Stomach smooth muscle (tissue), 2 donors: ENCODE results near the gene ABCG2.
A peak's percentile ranks its signal among the peaks of the same experiment; 100 is the strongest.

Source experiments
- H3K27ac ChIP-seq: one replicate; pipeline ENCODE4 v1.7.0; 2013; ENCODE audit warnings: mild to moderate bottlenecking, low read length, inconsistent platforms
- H3K27me3 ChIP-seq, 2 donors: one replicate each; pipeline ENCODE4 v1.7.0; 2013; ENCODE audit warnings: low read length in 2 of 2; ENCODE audit not compliant: insufficient read depth in 2 of 2, control insufficient read depth in 1 of 2
- H3K36me3 ChIP-seq, 2 donors: one replicate each; pipeline ENCODE4 v1.7.0; 2013; ENCODE audit warnings: low read length in 2 of 2; ENCODE audit not compliant: control insufficient read depth in 2 of 2, insufficient read depth in 2 of 2
- H3K4me1 ChIP-seq: one replicate; pipeline ENCODE4 v1.7.0; 2013; ENCODE audit warnings: low read length; ENCODE audit not compliant: control insufficient read depth, insufficient read depth
- H3K4me3 ChIP-seq, 2 donors: one replicate each; pipeline ENCODE4 v1.7.0; 2013; ENCODE audit warnings: low read length in 2 of 2
- H3K9ac ChIP-seq, 2 donors: one replicate each; pipeline ENCODE4 v1.7.0; 2013; ENCODE audit warnings: low read length in 2 of 2, mild to moderate bottlenecking in 1 of 2
- H3K9me3 ChIP-seq, 2 donors: one replicate each; pipeline ENCODE4 v1.7.0; 2013; ENCODE audit warnings: low read length in 2 of 2; ENCODE audit not compliant: control insufficient read depth in 2 of 2
- donor health status: healthy.
- donor health status: Pancreatic carcinoma.

The ABCG2 gene

GRCh38 chr4:88189881-88190585 lies 31.6 kb upstream of the ABCG2 start:
- H3K27me3 ChIP-seq, result no peaks in the 10 kb centered on the region
- H3K36me3 ChIP-seq, result no peaks in the 10 kb centered on the region
- H3K4me3 ChIP-seq, result no peak overlapping the region
- no peak overlapping the region for H3K9ac ChIP-seq
- H3K27ac ChIP-seq, result no peak overlapping the region
- H3K9me3 ChIP-seq, result no peaks in the 10 kb centered on the region
- H3K4me1 ChIP-seq, result no peaks in the 10 kb centered on the region

GRCh38 chr4:88189418-88189738 lies 30.9 kb upstream of the ABCG2 start:
- Histone ChIP-seq H3K27me3 (no peaks in the 10 kb centered on the region), H3K4me1 (no peaks in the 10 kb centered on the region), H3K4me3 (no peak overlapping the region), H3K9ac (no peak overlapping the region), H3K36me3 (no peaks in the 10 kb centered on the region), H3K27ac (no peak overlapping the region), H3K9me3 (no peaks in the 10 kb centered on the region)

GRCh38 chr4:88188738-88189417 lies 30.4 kb upstream of the ABCG2 start:
- no peaks in the 10 kb centered on the region for H3K4me1 ChIP-seq
- H3K4me3 ChIP-seq, result no peak overlapping the region
- H3K27ac ChIP-seq, result no peak overlapping the region
- no peaks in the 10 kb centered on the region for H3K9me3 ChIP-seq
- H3K9ac ChIP-seq, result no peak overlapping the region
- no peaks in the 10 kb centered on the region for H3K36me3 ChIP-seq
- no peaks in the 10 kb centered on the region for H3K27me3 ChIP-seq

- Histone ChIP-seq H3K27me3 (no peaks in the 10 kb centered on the region), H3K27ac (no peak overlapping the region), H3K36me3 (no peaks in the 10 kb centered on the region), H3K4me1 (no peaks in the 10 kb centered on the region), H3K4me3 (no peak overlapping the region), H3K9ac (no peak overlapping the region), H3K9me3 (no peaks in the 10 kb centered on the region)
Measured at GRCh38 chr4:88187766-88188165, 29.3 kb upstream of the ABCG2 start.

- Histone ChIP-seq H3K4me1 (no peaks in the 10 kb centered on the region), H3K9ac (no peak overlapping the region), H3K9me3 (no peaks in the 10 kb centered on the region), H3K27ac (no peak overlapping the region), H3K36me3 (no peaks in the 10 kb centered on the region), H3K27me3 (no peaks in the 10 kb centered on the region), H3K4me3 (no peak overlapping the region)
Measured at GRCh38 chr4:88185906-88186305, 27.5 kb upstream of the ABCG2 start.

- H3K9me3 ChIP-seq, result no peaks in the 10 kb centered on the region
Measured at GRCh38 chr4:88179261-88179660, 20.8 kb upstream of the ABCG2 start.

GRCh38 chr4:88178626-88179231 lies 20.3 kb upstream of the ABCG2 start:
- Histone ChIP-seq H3K36me3 (no peaks in the 10 kb centered on the region), H3K4me1 (no peaks in the 10 kb centered on the region), H3K4me3 (no peak overlapping the region), H3K9ac (no peak overlapping the region), H3K27ac (no peak overlapping the region), H3K9me3 (no peaks in the 10 kb centered on the region), H3K27me3 (no peaks in the 10 kb centered on the region)

More at GRCh38 chr4:88179261-88179660, 20.8 kb upstream of the ABCG2 start:
- Histone ChIP-seq H3K9ac (no peak overlapping the region), H3K27ac (no peak overlapping the region), H3K36me3 (no peaks in the 10 kb centered on the region), H3K4me1 (no peaks in the 10 kb centered on the region), H3K27me3 (no peaks in the 10 kb centered on the region), H3K4me3 (no peak overlapping the region)

GRCh38 chr4:88177983-88178625 lies 19.7 kb upstream of the ABCG2 start:
- H3K9me3 ChIP-seq, result no peaks in the 10 kb centered on the region
- H3K27me3 ChIP-seq, result no peaks in the 10 kb centered on the region
- H3K9ac ChIP-seq, result no peak overlapping the region
- no peaks in the 10 kb centered on the region for H3K4me1 ChIP-seq
- no peak overlapping the region for H3K27ac ChIP-seq
- no peaks in the 10 kb centered on the region for H3K36me3 ChIP-seq
- peak overlapping the region in 1 of 2 donors; percentile 11 for H3K4me3 ChIP-seq

GRCh38 chr4:88172987-88173386 lies 14.5 kb upstream of the ABCG2 start:
- no peak overlapping the region for H3K27ac ChIP-seq
- H3K36me3 ChIP-seq, result no peaks in the 10 kb centered on the region
- H3K9me3 ChIP-seq, result no peaks in the 10 kb centered on the region
- H3K4me1 ChIP-seq, result no peaks in the 10 kb centered on the region
- H3K27me3 ChIP-seq, result no peaks in the 10 kb centered on the region
- no peak overlapping the region for H3K9ac ChIP-seq
- no peak overlapping the region for H3K4me3 ChIP-seq

GRCh38 chr4:88171206-88171605 lies 12.8 kb upstream of the ABCG2 start:
- Histone ChIP-seq H3K4me1 (no peaks in the 10 kb centered on the region), H3K4me3 (no peak overlapping the region), H3K27me3 (no peaks in the 10 kb centered on the region), H3K36me3 (no peaks in the 10 kb centered on the region), H3K9me3 (no peaks in the 10 kb centered on the region), H3K9ac (no peak overlapping the region), H3K27ac (no peak overlapping the region)
